OCI-LY3 (cell line): ENCODE results near the gene CACNA2D3.

Experiments used
- CTCF ChIP-seq: fragments of 200-600, 300-600 bp; sonication (generic); IDR thresholded peaks from 2 replicates; pipeline ENCODE4 v1.5.1; 2014; ENCODE audit warnings: antibody characterized with exemption, low read length, low read depth
- EZH2phosphoT487 ChIP-seq: fragments of 200-600 bp; shearing (Covaris generic); IDR thresholded peaks from 2 replicates; pipeline ENCODE4 v1.6.1; 2018; ENCODE audit warnings: antibody characterized with exemption, mixed run types, low read depth

DNA sequence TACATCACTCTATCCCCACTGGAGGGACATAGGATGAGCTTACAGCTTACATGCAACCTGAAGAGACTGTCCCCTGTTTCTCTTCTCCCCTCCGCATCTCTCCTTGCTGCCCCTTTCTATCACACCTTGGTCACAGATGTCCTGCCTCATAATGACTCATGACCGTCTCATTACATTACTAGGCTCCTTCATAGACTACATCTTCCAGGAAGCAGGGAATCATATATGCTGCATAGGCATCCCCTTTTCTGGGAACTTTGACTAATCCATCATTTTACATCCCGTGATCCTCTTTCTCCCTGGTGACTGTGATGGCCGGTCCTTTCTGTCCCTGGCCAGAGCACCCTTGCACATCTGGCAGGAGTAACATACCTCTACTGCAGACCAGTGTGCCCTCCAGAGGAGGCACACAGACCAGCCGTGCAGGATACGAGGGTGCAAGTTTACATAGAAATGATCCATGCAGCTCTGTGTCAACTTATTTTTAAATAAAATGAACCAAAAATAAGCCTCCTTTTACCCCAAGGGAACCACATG, 188.9 kb downstream of the CACNA2D3 start:
- TF ChIP-seq CTCF = no peak
- TF ChIP-seq EZH2phosphoT487 = no peak
